ENCODE measurements around the gene ORC1.

The ORC1 gene

GRCh38 chr1:52368383-52369172 is 35.6 kb downstream of the ORC1 start:
- TF ChIP-seq CTCF (conservative IDR thresholded peaks at IDR 0.05; ENCODE audit: control insufficient read depth, insufficient read depth, low read depth, low read length), result no peak
- peak overlapping the region; percentile 22 for H3K4me3 ChIP-seq (ENCODE audit: control insufficient read depth, low read depth, low read length)
- DNase-seq (ENCODE audit: low read depth), result peak; percentile 37

DNA sequence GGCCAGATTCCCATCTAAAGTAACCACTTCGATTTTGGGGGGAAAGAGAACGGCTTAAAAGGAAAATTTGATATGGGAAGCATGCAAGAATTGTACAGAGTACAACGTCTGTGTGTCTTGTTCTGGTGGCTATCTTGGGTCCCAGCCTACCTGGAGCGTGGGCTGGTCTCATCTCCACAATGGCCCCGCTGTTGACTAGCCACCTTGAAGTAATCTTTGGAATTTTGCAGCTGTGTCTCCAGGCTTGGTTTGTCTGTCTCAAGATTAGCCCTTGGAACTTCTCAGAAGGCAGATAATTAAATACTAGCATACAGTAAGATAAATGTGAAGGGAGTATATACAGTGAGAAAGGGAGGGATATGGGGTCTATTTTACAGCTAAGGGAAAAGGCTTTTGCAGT is 37.0 kb downstream of the ORC1 start:
- no peak for DNase-seq (ENCODE audit: low read depth)
- no peak overlapping the region for H3K4me3 ChIP-seq (ENCODE audit: control insufficient read depth, low read depth, low read length)
- no peak for TF ChIP-seq CTCF (conservative IDR thresholded peaks at IDR 0.05; ENCODE audit: control insufficient read depth, insufficient read depth, low read depth, low read length)

GRCh38 chr1:52366517-52366827 is 37.8 kb downstream of the ORC1 start:
- H3K4me3 ChIP-seq (ENCODE audit: control insufficient read depth, low read depth, low read length), result peak overlapping the region; percentile 69
- TF ChIP-seq CTCF (conservative IDR thresholded peaks at IDR 0.05; ENCODE audit: control insufficient read depth, insufficient read depth, low read depth, low read length), result no peak
- DNase-seq (ENCODE audit: low read depth), result no peak

GRCh38 chr1:52365746-52366516 is 38.3 kb downstream of the ORC1 start, which contains the start of gene CC2D1B:
TSS of gene CC2D1B (minus strand) at chr1:52366205. CDS start at chr1:52364620, 1,585 bp downstream.
- H3K4me3 ChIP-seq (ENCODE audit: control insufficient read depth, low read depth, low read length), result peak within 1 kb of the TSS; percentile 69
- no peak for TF ChIP-seq CTCF (conservative IDR thresholded peaks at IDR 0.05; ENCODE audit: control insufficient read depth, insufficient read depth, low read depth, low read length)
- DNase-seq (ENCODE audit: low read depth), result peak; percentile 94

DNA sequence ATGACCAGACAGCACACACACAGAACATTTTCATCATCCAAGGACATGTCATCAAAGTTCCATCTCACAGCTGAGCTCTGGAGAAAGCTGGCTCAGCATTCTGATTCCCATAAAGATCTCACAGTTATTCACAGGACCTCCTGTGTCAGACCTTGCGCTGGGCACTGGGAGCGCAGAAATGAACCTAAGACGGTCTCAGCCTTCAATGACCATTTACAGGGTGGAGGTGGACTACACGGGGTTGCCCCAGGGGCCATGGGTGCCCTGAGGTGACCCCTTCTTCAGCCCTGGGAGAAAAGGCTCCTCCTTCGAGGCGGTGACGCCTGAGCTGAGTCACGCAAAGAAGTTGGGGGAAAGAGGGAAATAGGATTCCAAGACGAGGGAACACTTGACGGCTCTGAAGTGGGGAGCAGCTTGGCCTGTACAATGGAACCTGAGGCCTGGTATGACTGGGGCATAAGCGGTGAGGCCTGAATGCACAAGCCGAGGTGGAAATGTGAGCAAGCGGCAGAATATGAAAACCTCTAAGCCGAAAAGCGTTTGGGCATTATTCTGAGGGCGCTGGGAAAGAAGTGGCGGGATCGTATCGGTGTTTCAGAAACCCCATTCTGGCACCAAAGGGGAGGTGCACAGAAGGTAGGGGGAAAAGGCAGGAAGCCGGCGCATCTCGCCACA is 39.0 kb downstream of the ORC1 start:
- H3K4me3 ChIP-seq (ENCODE audit: control insufficient read depth, low read depth, low read length), result peak overlapping the region; percentile 69
- peak; percentile 79 for DNase-seq (ENCODE audit: low read depth)
- TF ChIP-seq CTCF (conservative IDR thresholded peaks at IDR 0.05; ENCODE audit: control insufficient read depth, insufficient read depth, low read depth, low read length), result no peak

GRCh38 chr1:52364235-52364839 is 39.9 kb downstream of the ORC1 start:
- no peak for DNase-seq (ENCODE audit: low read depth)
- peak; percentile 1 for TF ChIP-seq CTCF (conservative IDR thresholded peaks at IDR 0.05; ENCODE audit: control insufficient read depth, insufficient read depth, low read depth, low read length)
- no peak overlapping the region for H3K4me3 ChIP-seq (ENCODE audit: control insufficient read depth, low read depth, low read length)
